CD14-positive monocyte (primary cell): ENCODE data around the gene MOB3B. TPM values are rescaled to one million over a fixed set of nuclear protein-coding genes. Genes with fewer than 3 reads are reported as not detected.

ENCODE experiments used
- DNase-seq, 3 donors: peaks; one replicate each; pipeline ENCODE4 v3.0.0-alpha.2; 2011 to 2022
- H2AFZ ChIP-seq: 2 replicates; pipeline ENCODE4 v1.6.0; 2012; ENCODE audit warnings: mild to moderate bottlenecking, low read depth, low read length, inconsistent platforms; ENCODE audit not compliant: insufficient read depth, poor library complexity, severe bottlenecking
- H3K27ac ChIP-seq, 2 donors: 1 replicate in 1 of 2; 2 replicates in 1 of 2; pipeline ENCODE4 v1.5.1; 2012 to 2013; ENCODE audit warnings: low read length in 2 of 2, control low read depth in 1 of 2, inconsistent platforms in 1 of 2, low read depth in 1 of 2, mild to moderate bottlenecking in 1 of 2
- H3K27me3 ChIP-seq, 2 donors: one replicate each; pipeline versions ENCODE4 v1.6.0 to v1.6.1; 2011 to 2013; ENCODE audit warnings: low read length in 2 of 2; ENCODE audit not compliant: control insufficient read depth in 2 of 2, insufficient read depth in 2 of 2
- H3K36me3 ChIP-seq, 2 donors: replicated peaks in 1 of 2; 1 replicate in 1 of 2; 2 replicates in 1 of 2; pipeline versions ENCODE4 v1.5.1 to v1.6.1; 2012 to 2013; ENCODE audit warnings: low read length in 2 of 2, control low read depth in 1 of 2, inconsistent platforms in 1 of 2, mild to moderate bottlenecking in 1 of 2; ENCODE audit not compliant: insufficient read depth in 2 of 2, control insufficient read depth in 1 of 2
- H3K4me1 ChIP-seq, 2 donors: 1 replicate in 1 of 2; 2 replicates in 1 of 2; pipeline versions ENCODE4 v1.5.1 to v1.6.1; 2012 to 2013; ENCODE audit warnings: low read length in 2 of 2, control low read depth in 1 of 2, inconsistent platforms in 1 of 2, mild to moderate bottlenecking in 1 of 2, moderate library complexity in 1 of 2; ENCODE audit not compliant: insufficient read depth in 2 of 2, control insufficient read depth in 1 of 2
- H3K4me2 ChIP-seq: replicated peaks from 2 replicates; pipeline ENCODE3; 2012; ENCODE audit warnings: low read length, moderate library complexity, mild to moderate bottlenecking; ENCODE audit not compliant: poor library complexity, severe bottlenecking; ENCODE audit errors: extremely low read depth
- H3K4me3 ChIP-seq, 3 experiments: fragments of 200-600 bp in 1 of 3; sonication (generic) in 1 of 3; replicated peaks in 1 of 3; 1 replicate in 2 of 3; 2 replicates in 1 of 3; pipeline ENCODE4 v1.5.1; 2011 to 2013; ENCODE audit warnings: low read length in 3 of 3, mild to moderate bottlenecking in 3 of 3, control low read depth in 2 of 3, low read depth in 2 of 3, inconsistent platforms in 1 of 3, moderate library complexity in 1 of 3
- H3K79me2 ChIP-seq: 2 replicates; pipeline ENCODE4 v1.6.0; 2012; ENCODE audit warnings: mild to moderate bottlenecking, control low read depth, inconsistent platforms, low read length, moderate library complexity; ENCODE audit not compliant: insufficient read depth
- H3K9ac ChIP-seq: 2 replicates; pipeline ENCODE4 v1.6.0; 2017; ENCODE audit warnings: low read length, mild to moderate bottlenecking; ENCODE audit not compliant: insufficient read depth, poor library complexity, severe bottlenecking
- H3K9me3 ChIP-seq, 2 donors: replicated peaks in 1 of 2; 1 replicate in 1 of 2; 2 replicates in 1 of 2; pipeline versions ENCODE4 v1.5.1 to v1.6.1; 2012 to 2013; ENCODE audit warnings: low read length in 2 of 2, control low read depth in 1 of 2; ENCODE audit not compliant: control insufficient read depth in 1 of 2, insufficient read depth in 1 of 2
- H4K20me1 ChIP-seq: 2 replicates; pipeline ENCODE4 v1.6.0; 2012; ENCODE audit warnings: mild to moderate bottlenecking, low read length, control low read depth, moderate library complexity; ENCODE audit not compliant: insufficient read depth
- H3K27ac Mint-ChIP-seq, 7 donors: one replicate each; pipeline ENCODE4 v1.8.0; 2020; ENCODE audit warnings: mild to moderate bottlenecking in 7 of 7, mixed read lengths in 7 of 7, moderate library complexity in 6 of 7, inconsistent platforms in 2 of 7
- H3K27me3 Mint-ChIP-seq, 3 donors: one replicate each; pipeline ENCODE4 v1.8.0; 2021 to 2022; ENCODE audit warnings: low read depth in 3 of 3, mild to moderate bottlenecking in 3 of 3, mixed read lengths in 3 of 3, moderate library complexity in 3 of 3, inconsistent platforms in 1 of 3
- H3K36me3 Mint-ChIP-seq, 2 donors: one replicate each; pipeline ENCODE4 v1.8.0; 2020; ENCODE audit warnings: mixed read lengths in 2 of 2, inconsistent platforms in 1 of 2, mild to moderate bottlenecking in 1 of 2
- H3K4me1 Mint-ChIP-seq: one replicate; pipeline ENCODE4 v1.8.0; 2020; ENCODE audit warnings: mild to moderate bottlenecking, mixed read lengths
- H3K4me3 Mint-ChIP-seq, 2 donors: one replicate each; pipeline ENCODE4 v1.8.0; 2020; ENCODE audit warnings: mild to moderate bottlenecking in 2 of 2, mixed read lengths in 2 of 2, moderate library complexity in 1 of 2
- H3K9me3 Mint-ChIP-seq, 7 donors: one replicate each; pipeline ENCODE4 v1.8.0; 2020 to 2022; ENCODE audit warnings: mixed read lengths in 7 of 7, mild to moderate bottlenecking in 6 of 7, moderate library complexity in 6 of 7, inconsistent platforms in 2 of 7
- CTCF ChIP-seq: fragments of 200-600 bp; IDR thresholded peaks from one replicate; pipeline ENCODE4 v1.8.0; 2022; ENCODE audit warnings: antibody characterized with exemption, mild to moderate bottlenecking
- WGBS: methylation state at CpG from one replicate; pipeline ENCODE4 v1.1.5; 2013; ENCODE audit warnings: missing lambda C conversion rate; ENCODE audit not compliant: insufficient coverage; 5-methylcytosine and 5-hydroxymethylcytosine counted together
- intact Hi-C, 2 donors: fragments of 100-400 bp; cut with micrococcal nuclease; formaldehyde crosslinking; loops; one replicate each; pipeline versions ENCODE4 v1.15.0 to v1.15.1; 2023
- polyA plus RNA-seq, 3 donors: library from polyadenylated mRNA; depleted of rRNA in 1 of 3; unstranded in 2 of 3; stranded (reverse) in 1 of 3; fragments of 300-500 nt in 2 of 3; fragments of >200 nt in 1 of 3; fragmentation: Illumina TruSeq in 2 of 3; gene quantifications; 1 replicate in 2 of 3; 2 replicates in 1 of 3; pipeline ENCODE4 v1.2.3, GENCODE V29; 2012 to 2021

The MOB3B gene
- polyA plus RNA-seq, 3 donors: 1.2 to 2.2 (median 1.4) TPM

GRCh38 chr9:27436234-27436633, 93.4 kb downstream of the MOB3B start:
- no peak for TF ChIP-seq CTCF

GRCh38 chr9:27433631-27434325, 95.8 kb downstream of the MOB3B start:
- Mint-ChIP-seq H3K27ac (no peak overlapping the region), H3K36me3 (peaks cover 6 to 11% of the 10 kb centered on the region in 2 donors), H3K4me1 (peaks cover 15% of the 10 kb centered on the region), H3K4me3 (no peak overlapping the region), H3K9me3 (no peaks in the 10 kb centered on the region), H3K27me3 (peaks cover 0 to 2% (median 1%) of the 10 kb centered on the region in 3 donors)
- DNase-seq: no peak
- no peaks in the 10 kb centered on the region for H3K9me3 ChIP-seq
- no peaks in the 10 kb centered on the region for H3K27me3 ChIP-seq
- no peaks in the 10 kb centered on the region for H4K20me1 ChIP-seq
- no peak overlapping the region for H3K9ac ChIP-seq
- H3K4me1 ChIP-seq: peaks cover 16 to 17% of the 10 kb centered on the region in 2 donors
- H3K4me3 ChIP-seq: no peak overlapping the region
- no peaks in the 10 kb centered on the region for H3K36me3 ChIP-seq
- H3K4me2 ChIP-seq: no peak overlapping the region
- TF ChIP-seq CTCF: no peak
- H2AFZ ChIP-seq: no peak overlapping the region
- no peak overlapping the region for H3K27ac ChIP-seq
- intact Hi-C loops: loop anchor here in 1 of 2 donors (10.0 kb wide), 1 partner anchor 49 kb away; no protein-coding TSS in a partner anchor
- WGBS: 100% methylated on average over 2 of the region's 3 CpGs
- no peaks in the 10 kb centered on the region for H3K79me2 ChIP-seq

More at GRCh38 chr9:27436234-27436633, 93.4 kb downstream of the MOB3B start:
- no peaks in the 10 kb centered on the region for H3K9me3 Mint-ChIP-seq
- H3K79me2 ChIP-seq: no peaks in the 10 kb centered on the region
- H3K9ac ChIP-seq: no peak overlapping the region
- no peak for DNase-seq
- 93% methylated on average over 3 of the region's 3 CpGs for WGBS
- no peaks in the 10 kb centered on the region for H3K36me3 ChIP-seq
- H3K4me1 Mint-ChIP-seq: peaks cover 15% of the 10 kb centered on the region
- no peak overlapping the region for H3K4me2 ChIP-seq
- intact Hi-C loops: loop anchor here in 1 of 2 donors (10.0 kb wide), 1 partner anchor 51 kb away; no protein-coding TSS in a partner anchor
- H2AFZ ChIP-seq: no peak overlapping the region
- H3K36me3 Mint-ChIP-seq: peaks cover 6 to 20% of the 10 kb centered on the region in 2 donors
- no peak overlapping the region for H3K4me3 Mint-ChIP-seq
- no peaks in the 10 kb centered on the region for H3K27me3 ChIP-seq
- H3K27ac Mint-ChIP-seq: no peak overlapping the region
- H3K27me3 Mint-ChIP-seq: peaks cover 0 to 1% (median 0%) of the 10 kb centered on the region in 3 donors
- peaks cover 16 to 17% of the 10 kb centered on the region in 2 donors for H3K4me1 ChIP-seq
- no peaks in the 10 kb centered on the region for H3K9me3 ChIP-seq
- H3K4me3 ChIP-seq: no peak overlapping the region
- no peak overlapping the region for H3K27ac ChIP-seq
- peaks cover 3% of the 10 kb centered on the region for H4K20me1 ChIP-seq
